Kasumi-1 (cell line): ENCODE results near the gene RNASEH2A.
A peak's percentile ranks its signal among the peaks of the same experiment; 100 is the strongest.
"Not testable (repeated sequence)": the region's sequence is repeated elsewhere in the genome, so short reads cannot be mapped to it uniquely, and the experiment has no call there.

ENCODE experiments used
- DNase-seq, 2 experiments: peaks; one replicate each; lab custom pipeline; 2025; lab: John Stamatoyannopoulos, UW

RNASEH2A gene

GRCh38 chr19:12833738-12834565 lies 27.6 kb downstream of the RNASEH2A start:
- no peak for DNase-seq

GRCh38 chr19:12834566-12834943 lies 28.2 kb downstream of the RNASEH2A start, which contains the start of gene RTBDN:
Gene RTBDN, minus strand, starts transcription at chr19:12834579. Its CDS starts 4,600 bp downstream, at chr19:12829979.
- DNase-seq: no peak

GRCh38 chr19:12834976-12835757 lies 28.8 kb downstream of the RNASEH2A start:
- no peak for DNase-seq

GRCh38 chr19:12836529-12836863 lies 30.1 kb downstream of the RNASEH2A start:
- no peak for DNase-seq

- no peak for DNase-seq
These were observed 30.8 kb downstream of the RNASEH2A start for GRCh38 chr19:12837225-12837624.

- DNase-seq: peak; percentile 39 to 41
These were observed 31.9 kb downstream of the RNASEH2A start, which contains the start of gene MAST1 for GRCh38 chr19:12838182-12838885. Gene MAST1, plus strand, starts transcription at chr19:12838515. Its CDS starts 58 bp downstream, at chr19:12838573.

- no peak for DNase-seq
These were observed 32.7 kb downstream of the RNASEH2A start for GRCh38 chr19:12838886-12839756.

GRCh38 chr19:12840091-12841079 lies 34.0 kb downstream of the RNASEH2A start:
- no peak for DNase-seq

- DNase-seq: no peak
These were observed 34.7 kb downstream of the RNASEH2A start for GRCh38 chr19:12841094-12841493.

GRCh38 chr19:12842511-12842910 lies 36.1 kb downstream of the RNASEH2A start:
- no peak for DNase-seq

- no peak for DNase-seq
These were observed 36.9 kb downstream of the RNASEH2A start for GRCh38 chr19:12843328-12843727.

GRCh38 chr19:12843999-12844732 lies 37.8 kb downstream of the RNASEH2A start:
- DNase-seq: no peak

GRCh38 chr19:12846613-12847012 lies 40.2 kb downstream of the RNASEH2A start:
- not testable (repeated sequence) for DNase-seq

- DNase-seq: peak; percentile 37 to 54
These were observed 41.1 kb downstream of the RNASEH2A start for GRCh38 chr19:12847159-12848139.

- no peak for DNase-seq
These were observed 50.3 kb downstream of the RNASEH2A start for GRCh38 chr19:12856653-12857052.

GRCh38 chr19:12858041-12858928 lies 51.9 kb downstream of the RNASEH2A start:
- DNase-seq: no peak

- DNase-seq: no peak
These were observed 53.2 kb downstream of the RNASEH2A start for GRCh38 chr19:12859546-12859945.
